Upper lobe of left lung (tissue), 4 donors: ENCODE measurements around the gene LILRB5.

Experiments
- EP300 ChIP-seq, 4 donors: sonication (generic); formaldehyde crosslinking; IDR thresholded peaks; one replicate each; pipeline ENCODE4 v1.5.1; 2017; ENCODE audit warnings: antibody characterized with exemption in 4 of 4, control low read depth in 2 of 4
- POLR2A ChIP-seq, 4 donors: fragments of 450-650 bp; IDR thresholded peaks; one replicate each; pipeline ENCODE4 v1.5.1; 2016 to 2017; ENCODE audit warnings: antibody characterized with exemption in 4 of 4, mild to moderate bottlenecking in 2 of 4
- POLR2AphosphoS5 ChIP-seq, 2 donors: sonication (generic); formaldehyde crosslinking; IDR thresholded peaks; one replicate each; pipeline ENCODE4 v1.5.1; 2017; ENCODE audit warnings: antibody characterized with exemption in 2 of 2
- TF ChIP-seq, protein P1 (sequence below), 6 experiments: fragments of 450-650 bp in 4 of 6; fragments of 200-600 bp in 2 of 6; sonication (generic) in 2 of 6; IDR thresholded peaks; one replicate each; pipeline ENCODE4 v1.5.1; 2016 to 2019; ENCODE audit warnings: antibody characterized with exemption in 6 of 6

DNA sequence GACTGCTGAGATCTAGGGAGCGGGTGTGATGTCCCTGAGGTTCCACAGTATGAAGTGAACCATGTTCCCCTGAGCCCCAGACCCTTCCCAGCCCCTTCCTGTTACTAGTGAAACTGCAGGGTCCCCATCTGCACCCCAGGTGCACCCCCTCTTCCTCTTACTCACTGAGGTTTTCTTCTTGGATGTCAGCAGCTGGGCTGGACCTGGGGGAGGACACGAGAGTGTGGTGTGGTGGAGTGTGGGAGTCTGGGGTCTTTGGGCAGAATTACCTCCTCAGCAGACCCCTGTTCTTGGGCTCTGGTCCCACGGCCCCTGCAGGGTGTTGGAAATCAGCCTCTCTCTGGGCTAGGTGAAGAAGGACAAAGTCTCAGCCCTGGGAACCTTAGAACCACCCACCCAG is 11.1 kb downstream of the LILRB5 start:
- TF ChIP-seq, protein P1, sequence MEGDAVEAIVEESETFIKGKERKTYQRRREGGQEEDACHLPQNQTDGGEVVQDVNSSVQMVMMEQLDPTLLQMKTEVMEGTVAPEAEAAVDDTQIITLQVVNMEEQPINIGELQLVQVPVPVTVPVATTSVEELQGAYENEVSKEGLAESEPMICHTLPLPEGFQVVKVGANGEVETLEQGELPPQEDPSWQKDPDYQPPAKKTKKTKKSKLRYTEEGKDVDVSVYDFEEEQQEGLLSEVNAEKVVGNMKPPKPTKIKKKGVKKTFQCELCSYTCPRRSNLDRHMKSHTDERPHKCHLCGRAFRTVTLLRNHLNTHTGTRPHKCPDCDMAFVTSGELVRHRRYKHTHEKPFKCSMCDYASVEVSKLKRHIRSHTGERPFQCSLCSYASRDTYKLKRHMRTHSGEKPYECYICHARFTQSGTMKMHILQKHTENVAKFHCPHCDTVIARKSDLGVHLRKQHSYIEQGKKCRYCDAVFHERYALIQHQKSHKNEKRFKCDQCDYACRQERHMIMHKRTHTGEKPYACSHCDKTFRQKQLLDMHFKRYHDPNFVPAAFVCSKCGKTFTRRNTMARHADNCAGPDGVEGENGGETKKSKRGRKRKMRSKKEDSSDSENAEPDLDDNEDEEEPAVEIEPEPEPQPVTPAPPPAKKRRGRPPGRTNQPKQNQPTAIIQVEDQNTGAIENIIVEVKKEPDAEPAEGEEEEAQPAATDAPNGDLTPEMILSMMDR (IDR thresholded peaks at IDR 0.05), result no peak
- TF ChIP-seq POLR2A (IDR thresholded peaks at IDR 0.05) (no peak), POLR2AphosphoS5 (IDR thresholded peaks at IDR 0.05) (no peak), EP300 (IDR thresholded peaks at IDR 0.05) (no peak)
